Motor neuron (in vitro differentiated cells): ENCODE measurements around the gene COASY. TPM values are rescaled to one million over a fixed set of nuclear protein-coding genes. Genes with fewer than 3 reads are reported as not detected.
"Not testable (repeated sequence)": the region's sequence is repeated elsewhere in the genome, so short reads cannot be mapped to it uniquely, and the experiment has no call there.

Source experiments
- ATAC-seq, 8 experiments: fragments of 200-7000 bp; cut with Tn5 transposase; replicated peaks in 6 of 8; 2 replicates each; pipeline ENCODE4 v1.8.0; 2021; ENCODE audit warnings: mild to moderate bottlenecking in 8 of 8, moderate library complexity in 8 of 8
- H3K27ac ChIP-seq, 2 donors: fragments of 250-450 bp; sonication (Bioruptor Pico); 2 replicates each; pipeline ENCODE4 v1.9.0; 2021; ENCODE audit warnings: antibody characterized with exemption in 2 of 2, mild to moderate bottlenecking in 2 of 2, moderate library complexity in 1 of 2
- H3K4me1 ChIP-seq, 2 donors: fragments of 250-450 bp; sonication (Bioruptor Pico); replicated peaks in 1 of 2; 2 replicates each; pipeline ENCODE4 v1.6.1; 2021; ENCODE audit warnings: antibody characterized with exemption in 2 of 2, mild to moderate bottlenecking in 2 of 2, moderate library complexity in 1 of 2
- H3K4me3 ChIP-seq, 5 donors: fragments of 250-450 bp; sonication (Bioruptor Pico); 2 replicates each; pipeline ENCODE4 v1.9.0; 2021; ENCODE audit warnings: antibody characterized with exemption in 5 of 5, mild to moderate bottlenecking in 5 of 5, moderate library complexity in 4 of 5
- WGBS, 10 experiments: fragments of 450-650 bp; shearing (Covaris generic); methylation state at CpG; one replicate each; pipeline ENCODE4 v1.0.0; 2022; 5-methylcytosine and 5-hydroxymethylcytosine counted together
- in situ Hi-C, 9 experiments: fragments of 400-800 bp; cut with MboI; loops; one replicate each; pipeline ENCODE4 v1.15.0; 2021; ENCODE audit warnings: low sequenced_read_pairs in 9 of 9, low pct_unique_long_range_greater_than_20kb in 2 of 9; ENCODE audit not compliant: unreplicated experiment in 9 of 9
- total RNA-seq, 8 experiments: library from RNA; unstranded; fragments of 300-600 nt; gene quantifications; 2 replicates each; pipeline versions ENCODE4 v1.2.3 to v1.2.4, GENCODE V29; 2022

COASY gene
- total RNA-seq, 8 experiments from 2014 or later: 20.8 to 82.7 (median 30.8) TPM

- H3K4me3 ChIP-seq: peak overlapping the region; percentile 53 to 86 (median 81)
- peaks cover 18 to 21% of the 10 kb centered on the region in 2 donors for H3K4me1 ChIP-seq
- WGBS, 10 experiments: 0% methylated on average over 1 to 5 of the region's 65 CpGs; no CpG with 5 or more reads in 8 of the 10 experiments
- peak overlapping the region; percentile 92 to 94 for H3K27ac ChIP-seq
- peak; percentile 57 to 84 (median 80) for ATAC-seq
- in situ Hi-C loops: no loop called here
Measured at GRCh38 chr17:42536372-42537155, 25.4 kb upstream of the COASY start.

DNA sequence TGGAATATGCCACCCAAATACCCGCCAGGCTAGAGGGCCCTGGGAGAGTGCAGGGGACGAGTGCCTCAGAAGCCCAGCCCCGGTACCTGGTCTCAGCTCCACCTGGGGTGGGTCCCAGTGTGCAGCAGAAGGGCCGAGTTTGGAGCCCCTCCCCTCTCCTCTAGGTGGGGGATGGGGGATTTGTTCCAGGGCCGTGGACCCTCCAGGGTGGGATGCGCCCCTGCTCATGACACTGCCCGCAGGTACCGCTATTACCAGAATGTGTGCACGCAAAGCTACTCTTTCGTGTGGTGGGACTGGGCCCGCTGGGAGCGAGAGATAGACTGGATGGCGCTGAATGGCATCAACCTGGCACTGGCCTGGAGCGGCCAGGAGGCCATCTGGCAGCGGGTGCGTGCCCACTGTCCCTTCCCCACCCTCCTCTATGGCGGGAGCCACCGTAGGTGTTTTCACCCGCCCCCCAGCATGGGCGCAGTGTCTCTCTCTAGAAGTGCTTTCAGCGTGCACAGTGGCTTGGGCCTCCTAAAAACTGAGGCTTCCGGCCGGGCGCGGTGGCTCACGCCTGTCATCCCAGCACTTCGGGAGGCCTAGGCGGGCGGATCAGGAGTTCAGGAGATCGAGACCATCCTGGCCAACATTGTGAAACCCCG, 24.7 kb upstream of the COASY start:
- peak overlapping the region; percentile 92 to 94 for H3K27ac ChIP-seq
- in situ Hi-C loops: no loop called here
- H3K4me3 ChIP-seq: peak overlapping the region; percentile 53 to 86 (median 81)
- 89 to 95% methylated on average over 5 to 12 of the region's 31 CpGs; no CpG with 5 or more reads in 8 of the 10 experiments for WGBS, 10 experiments
- no peak for ATAC-seq
- H3K4me1 ChIP-seq: peaks cover 18 to 19% of the 10 kb centered on the region in 2 donors

DNA sequence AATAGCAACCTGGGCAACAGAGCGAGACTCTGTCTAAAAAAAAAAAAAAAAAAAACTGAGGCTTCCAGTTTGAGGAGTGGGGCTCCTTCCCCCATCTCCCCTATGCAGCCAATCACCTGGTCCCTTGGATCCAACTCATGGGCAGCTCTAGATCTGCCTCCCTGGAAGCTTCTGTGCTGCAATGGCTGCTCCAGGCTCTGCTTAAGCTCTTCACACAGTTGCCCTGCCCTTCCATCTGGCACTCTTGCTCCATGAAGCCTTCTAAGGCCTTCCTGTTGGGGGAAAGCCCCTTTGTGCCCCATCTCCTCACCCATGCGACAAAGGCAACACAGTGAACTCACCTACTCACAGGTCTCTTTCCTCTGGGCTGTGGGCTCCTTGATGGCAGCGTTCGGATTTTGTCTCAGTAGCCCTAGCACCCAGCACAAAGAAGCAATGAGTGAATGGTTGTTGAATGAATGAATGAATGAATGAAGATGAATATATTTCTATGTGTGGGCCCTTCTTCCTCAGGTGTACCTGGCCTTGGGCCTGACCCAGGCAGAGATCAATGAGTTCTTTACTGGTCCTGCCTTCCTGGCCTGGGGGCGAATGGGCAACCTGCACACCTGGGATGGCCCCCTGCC, 24.0 kb upstream of the COASY start:
- in situ Hi-C loops: no loop called here
- H3K4me1 ChIP-seq: peaks cover 18 to 19% of the 10 kb centered on the region in 2 donors
- no peak overlapping the region for H3K27ac ChIP-seq
- WGBS, 10 experiments: 85 to 100% (median 100%) methylated on average over 1 to 3 of the region's 5 CpGs; no CpG with 5 or more reads in 5 of the 10 experiments
- no peak overlapping the region for H3K4me3 ChIP-seq
- ATAC-seq: no peak

DNA sequence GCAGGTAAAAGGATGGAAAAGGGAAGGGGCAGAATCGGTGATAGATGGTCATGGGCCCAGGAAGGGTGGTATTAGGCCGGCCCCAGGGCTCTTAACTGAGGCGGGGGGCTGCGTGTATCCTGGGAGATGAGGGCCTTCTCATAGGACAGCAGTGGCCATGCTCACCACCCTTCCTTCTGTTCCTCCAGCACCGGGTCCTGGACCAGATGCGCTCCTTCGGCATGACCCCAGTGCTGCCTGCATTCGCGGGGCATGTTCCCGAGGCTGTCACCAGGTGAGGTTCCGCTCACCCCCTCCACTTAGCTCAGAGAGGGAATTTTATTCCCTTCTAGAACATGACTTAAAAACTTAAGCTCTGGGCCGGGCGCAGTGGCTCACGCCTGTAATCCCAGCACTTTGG, 23.5 kb upstream of the COASY start:
- in situ Hi-C loops: no loop called here
- Histone ChIP-seq H3K27ac (no peak overlapping the region), H3K4me1 (peaks cover 18 to 19% of the 10 kb centered on the region in 2 donors), H3K4me3 (no peak overlapping the region)
- no peak for ATAC-seq
- whole genome bisulfite sequencing, 10 experiments: 92 to 100% (median 93%) methylated on average over 2 to 9 of the region's 14 CpGs; no CpG with 5 or more reads in 6 of the 10 experiments

DNA sequence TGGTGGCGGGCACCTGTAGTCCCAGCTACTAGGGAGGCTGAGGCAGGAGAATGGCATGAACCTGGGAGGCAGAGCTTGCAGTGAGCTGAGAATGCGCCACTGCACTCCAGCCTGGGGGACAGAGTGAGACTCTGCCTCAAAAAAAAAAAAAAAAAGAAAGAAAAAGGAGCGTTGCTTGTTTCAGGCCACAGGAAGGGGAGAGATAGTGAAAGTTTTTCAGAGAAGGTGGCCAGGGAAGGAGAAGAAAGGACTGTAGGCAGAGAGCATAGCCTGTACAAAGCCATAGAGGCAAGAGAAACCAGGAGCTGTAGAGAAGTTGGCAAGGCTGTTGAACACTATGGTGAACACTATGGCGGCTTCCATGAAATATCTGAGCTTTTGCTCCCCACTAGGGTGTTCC, 21.4 kb upstream of the COASY start:
- H3K4me1 ChIP-seq, in situ Hi-C loops, H3K4me3 ChIP-seq, ATAC-seq, H3K27ac ChIP-seq: not testable (repeated sequence)
- 80 to 100% (median 93%) methylated on average over 1 to 4 of the region's 4 CpGs for WGBS, 10 experiments

GRCh38 chr17:42541041-42541833, 20.7 kb upstream of the COASY start:
- 71 to 95% (median 88%) methylated on average over 2 to 9 of the region's 17 CpGs; no CpG with 5 or more reads in 3 of the 10 experiments for WGBS, 10 experiments
- no peak overlapping the region for H3K27ac ChIP-seq
- ATAC-seq: no peak

DNA sequence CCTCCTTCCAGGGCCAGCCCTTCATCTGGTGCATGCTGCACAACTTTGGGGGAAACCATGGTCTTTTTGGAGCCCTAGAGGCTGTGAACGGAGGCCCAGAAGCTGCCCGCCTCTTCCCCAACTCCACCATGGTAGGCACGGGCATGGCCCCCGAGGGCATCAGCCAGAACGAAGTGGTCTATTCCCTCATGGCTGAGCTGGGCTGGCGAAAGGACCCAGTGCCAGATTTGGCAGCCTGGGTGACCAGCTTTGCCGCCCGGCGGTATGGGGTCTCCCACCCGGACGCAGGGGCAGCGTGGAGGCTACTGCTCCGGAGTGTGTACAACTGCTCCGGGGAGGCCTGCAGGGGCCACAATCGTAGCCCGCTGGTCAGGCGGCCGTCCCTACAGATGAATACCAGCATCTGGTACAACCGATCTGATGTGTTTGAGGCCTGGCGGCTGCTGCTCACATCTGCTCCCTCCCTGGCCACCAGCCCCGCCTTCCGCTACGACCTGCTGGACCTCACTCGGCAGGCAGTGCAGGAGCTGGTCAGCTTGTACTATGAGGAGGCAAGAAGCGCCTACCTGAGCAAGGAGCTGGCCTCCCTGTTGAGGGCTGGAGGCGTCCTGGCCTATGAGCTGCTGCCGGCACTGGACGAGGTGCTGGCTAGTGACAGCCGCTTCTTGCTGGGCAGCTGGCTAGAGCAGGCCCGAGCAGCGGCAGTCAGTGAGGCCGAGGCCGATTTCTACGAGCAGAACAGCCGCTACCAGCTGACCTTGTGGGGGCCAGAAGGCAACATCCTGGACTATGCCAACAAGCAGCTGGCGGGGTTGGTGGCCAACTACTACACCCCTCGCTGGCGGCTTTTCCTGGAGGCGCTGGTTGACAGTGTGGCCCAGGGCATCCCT, 18.5 kb upstream of the COASY start:
- peaks cover 0 to 3% of the 10 kb centered on the region in 2 donors for H3K4me1 ChIP-seq
- no peak overlapping the region for H3K4me3 ChIP-seq
- in situ Hi-C loops: no loop called here
- 83 to 100% (median 96%) methylated on average over 2 to 8 of the region's 39 CpGs; no CpG with 5 or more reads in 5 of the 10 experiments for WGBS, 10 experiments
- peak in 4 of 8 experiments; percentile 3 to 14 (median 10) for ATAC-seq
- peak overlapping the region in 1 of 2 donors; percentile 9 for H3K27ac ChIP-seq

More at GRCh38 chr17:42541041-42541833, 20.7 kb upstream of the COASY start:
- no peak overlapping the region for H3K4me3 ChIP-seq
- H3K4me1 ChIP-seq: peaks cover 7% of the 10 kb centered on the region in 2 donors
- in situ Hi-C loops: no loop called here

GRCh38 chr17:42544874-42545283, 17.1 kb upstream of the COASY start:
- in situ Hi-C loops: no loop called here
- peaks cover 8 to 9% of the 10 kb centered on the region in 2 donors for H3K4me1 ChIP-seq
- H3K27ac ChIP-seq: no peak overlapping the region
- ATAC-seq: no peak
- 70 to 100% (median 87%) methylated on average over 1 to 8 of the region's 8 CpGs; no CpG with 5 or more reads in 1 of the 10 experiments for WGBS, 10 experiments
- no peak overlapping the region for H3K4me3 ChIP-seq

DNA sequence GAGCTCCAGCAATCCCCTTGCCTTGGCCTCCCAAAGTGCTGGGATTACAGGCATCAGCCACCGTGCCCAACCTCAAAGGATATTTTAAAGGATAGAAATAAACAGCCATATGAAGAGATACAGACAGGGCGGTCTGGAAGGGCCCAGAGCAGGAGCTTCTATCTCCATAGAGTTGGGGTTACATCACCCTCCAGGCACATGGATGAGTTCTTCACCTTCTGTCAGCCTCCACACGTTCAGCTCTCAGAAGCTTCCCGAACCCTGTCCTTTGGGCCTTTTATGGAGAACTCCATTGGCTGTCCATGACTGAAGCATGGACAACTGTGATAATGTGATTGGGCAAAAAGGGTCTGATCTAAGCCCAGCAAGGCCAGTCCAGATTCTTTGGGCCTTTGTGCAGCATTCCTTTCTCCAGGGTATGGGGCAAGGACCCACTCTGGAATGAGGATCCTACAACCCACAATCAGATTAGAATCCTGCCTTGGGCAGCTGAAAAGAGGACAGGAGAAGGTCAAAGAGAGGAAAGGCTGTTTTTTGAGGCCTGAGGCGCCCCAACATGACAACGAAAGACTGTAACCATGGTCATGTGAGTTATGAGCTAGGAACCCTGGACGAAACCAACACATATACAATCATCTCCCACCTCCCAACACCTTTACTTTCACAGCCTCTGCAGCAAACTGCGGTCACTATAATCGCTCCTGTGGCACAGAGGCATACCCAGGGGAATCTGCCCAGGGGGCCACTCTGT, 16.0 kb upstream of the COASY start:
- H3K4me1 ChIP-seq, H3K27ac ChIP-seq, in situ Hi-C loops, H3K4me3 ChIP-seq: not testable (repeated sequence)
- peak in 3 of 8 experiments; percentile 2 to 7 (median 4) for ATAC-seq
- 60 to 80% methylated on average over 1 to 2 of the region's 9 CpGs; no CpG with 5 or more reads in 8 of the 10 experiments for WGBS, 10 experiments

DNA sequence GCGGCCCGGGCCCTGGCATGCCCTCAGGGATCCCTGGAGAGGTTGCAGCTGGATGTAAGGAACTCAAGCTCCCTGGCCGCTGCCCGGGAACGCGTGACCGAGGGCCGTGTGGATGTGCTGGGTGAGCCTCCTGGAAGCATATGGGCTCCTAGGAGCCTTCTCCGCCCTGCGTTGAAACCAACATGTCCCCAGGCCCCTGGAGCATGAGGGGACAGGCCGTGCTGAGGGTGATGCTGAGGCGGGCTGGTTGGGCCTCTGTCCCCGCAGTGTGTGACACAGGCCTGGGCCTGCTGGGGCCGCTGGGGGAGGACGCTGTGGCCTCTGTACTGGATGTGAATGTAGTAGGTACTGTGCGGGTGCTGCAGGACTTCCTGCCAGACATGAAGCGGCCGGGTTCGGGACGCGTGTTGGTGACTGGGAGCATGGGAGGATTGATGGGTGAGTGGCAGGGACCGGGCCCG, 14.9 kb upstream of the COASY start:
- in situ Hi-C loops: no loop called here
- WGBS, 10 experiments: 80 to 97% (median 92%) methylated on average over 1 to 6 of the region's 23 CpGs; no CpG with 5 or more reads in 7 of the 10 experiments
- peak in 3 of 8 experiments; percentile 6 to 37 (median 12) for ATAC-seq

GRCh38 chr17:42547698-42548069, 14.3 kb upstream of the COASY start:
- 80 to 100% (median 100%) methylated on average over 1 to 5 of the region's 14 CpGs; no CpG with 5 or more reads in 5 of the 10 experiments for WGBS, 10 experiments
- Histone ChIP-seq H3K4me1 (peaks cover 8 to 9% of the 10 kb centered on the region in 2 donors), H3K4me3 (no peak overlapping the region), H3K27ac (no peak overlapping the region)
- in situ Hi-C loops: no loop called here
- ATAC-seq: no peak

More for the DNA sequence above, 14.9 kb upstream of the COASY start:
- Histone ChIP-seq H3K4me3 (no peak overlapping the region), H3K4me1 (peaks cover 8 to 9% of the 10 kb centered on the region in 2 donors), H3K27ac (no peak overlapping the region)
